ENCODE measurements around the gene ADAM23.
A peak's percentile ranks its signal among the peaks of the same experiment; 100 is the strongest.

The ADAM23 gene

GRCh38 chr2:206614811-206615210, 171.5 kb downstream of the ADAM23 start:
- Histone ChIP-seq H3K27me3 (ENCODE audit: low read depth, low read length) (no peaks in the 10 kb centered on the region), H3K36me3 (ENCODE audit: control insufficient read depth in 1 of 2, insufficient read depth in 2 of 2, low read length in 2 of 2) (no peaks in the 10 kb centered on the region), H3K27ac (ENCODE audit: low read length) (no peak overlapping the region), H3K9me3 (ENCODE audit: control insufficient read depth in 1 of 2, low read length in 2 of 2) (no peaks in the 10 kb centered on the region), H3K4me3 (ENCODE audit: low read depth in 1 of 2, low read length in 2 of 2) (no peak overlapping the region), H3K4me1 (ENCODE audit: control insufficient read depth in 1 of 2, insufficient read depth in 2 of 2, low read length in 2 of 2) (no peaks in the 10 kb centered on the region)

GRCh38 chr2:206615417-206616089, 172.2 kb downstream of the ADAM23 start:
- no peaks in the 10 kb centered on the region for H3K27me3 ChIP-seq (ENCODE audit: low read depth, low read length)
- no peaks in the 10 kb centered on the region for H3K36me3 ChIP-seq (ENCODE audit: control insufficient read depth in 1 of 2, insufficient read depth in 2 of 2, low read length in 2 of 2)
- no peak overlapping the region for H3K4me3 ChIP-seq (ENCODE audit: low read depth in 1 of 2, low read length in 2 of 2)
- H3K4me1 ChIP-seq (ENCODE audit: control insufficient read depth in 1 of 2, insufficient read depth in 2 of 2, low read length in 2 of 2), result no peaks in the 10 kb centered on the region
- H3K27ac ChIP-seq (ENCODE audit: low read length), result no peak overlapping the region
- H3K9me3 ChIP-seq (ENCODE audit: control insufficient read depth in 1 of 2, low read length in 2 of 2), result no peaks in the 10 kb centered on the region

GRCh38 chr2:206616151-206616550, 172.8 kb downstream of the ADAM23 start:
- no peak overlapping the region for H3K4me3 ChIP-seq (ENCODE audit: low read depth in 1 of 2, low read length in 2 of 2)
- no peak overlapping the region for H3K27ac ChIP-seq (ENCODE audit: low read length)
- no peaks in the 10 kb centered on the region for H3K9me3 ChIP-seq (ENCODE audit: control insufficient read depth in 1 of 2, low read length in 2 of 2)
- H3K4me1 ChIP-seq (ENCODE audit: control insufficient read depth in 1 of 2, insufficient read depth in 2 of 2, low read length in 2 of 2), result no peaks in the 10 kb centered on the region
- no peaks in the 10 kb centered on the region for H3K27me3 ChIP-seq (ENCODE audit: low read depth, low read length)
- no peaks in the 10 kb centered on the region for H3K36me3 ChIP-seq (ENCODE audit: control insufficient read depth in 1 of 2, insufficient read depth in 2 of 2, low read length in 2 of 2)

DNA sequence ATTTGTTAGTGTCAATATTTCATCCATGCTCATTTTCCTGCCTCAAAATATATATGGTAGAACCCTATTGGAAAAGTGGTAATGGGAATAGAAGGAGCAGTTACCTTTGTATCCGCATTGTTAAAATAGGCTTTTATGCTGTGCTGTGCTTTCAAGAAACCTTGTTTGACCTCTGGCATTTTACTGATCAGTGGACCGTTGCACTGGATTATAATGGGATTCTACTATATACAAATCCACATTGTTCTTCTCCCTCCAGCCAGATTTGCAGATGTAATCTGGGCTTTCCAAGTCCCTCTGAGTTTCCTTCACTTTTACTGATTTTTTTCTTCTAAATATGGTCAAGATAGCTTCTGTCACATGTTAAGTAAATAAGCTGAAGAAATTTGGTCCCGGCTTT, 175.7 kb downstream of the ADAM23 start:
- no peaks in the 10 kb centered on the region for H3K27me3 ChIP-seq (ENCODE audit: low read depth, low read length)
- H3K9me3 ChIP-seq (ENCODE audit: control insufficient read depth in 1 of 2, low read length in 2 of 2), result no peaks in the 10 kb centered on the region
- no peak overlapping the region for H3K4me3 ChIP-seq (ENCODE audit: low read depth in 1 of 2, low read length in 2 of 2)
- H3K27ac ChIP-seq (ENCODE audit: low read length), result no peak overlapping the region
- H3K36me3 ChIP-seq (ENCODE audit: control insufficient read depth in 1 of 2, insufficient read depth in 2 of 2, low read length in 2 of 2), result no peaks in the 10 kb centered on the region
- no peaks in the 10 kb centered on the region for H3K4me1 ChIP-seq (ENCODE audit: control insufficient read depth in 1 of 2, insufficient read depth in 2 of 2, low read length in 2 of 2)

GRCh38 chr2:206626108-206626507, 182.8 kb downstream of the ADAM23 start:
- H3K4me3 ChIP-seq (ENCODE audit: low read depth in 1 of 2, low read length in 2 of 2), result no peak overlapping the region
- no peaks in the 10 kb centered on the region for H3K9me3 ChIP-seq (ENCODE audit: control insufficient read depth in 1 of 2, low read length in 2 of 2)
- no peak overlapping the region for H3K27ac ChIP-seq (ENCODE audit: low read length)
- H3K4me1 ChIP-seq (ENCODE audit: control insufficient read depth in 1 of 2, insufficient read depth in 2 of 2, low read length in 2 of 2), result no peaks in the 10 kb centered on the region
- H3K27me3 ChIP-seq (ENCODE audit: low read depth, low read length), result no peaks in the 10 kb centered on the region
- no peaks in the 10 kb centered on the region for H3K36me3 ChIP-seq (ENCODE audit: control insufficient read depth in 1 of 2, insufficient read depth in 2 of 2, low read length in 2 of 2)

DNA sequence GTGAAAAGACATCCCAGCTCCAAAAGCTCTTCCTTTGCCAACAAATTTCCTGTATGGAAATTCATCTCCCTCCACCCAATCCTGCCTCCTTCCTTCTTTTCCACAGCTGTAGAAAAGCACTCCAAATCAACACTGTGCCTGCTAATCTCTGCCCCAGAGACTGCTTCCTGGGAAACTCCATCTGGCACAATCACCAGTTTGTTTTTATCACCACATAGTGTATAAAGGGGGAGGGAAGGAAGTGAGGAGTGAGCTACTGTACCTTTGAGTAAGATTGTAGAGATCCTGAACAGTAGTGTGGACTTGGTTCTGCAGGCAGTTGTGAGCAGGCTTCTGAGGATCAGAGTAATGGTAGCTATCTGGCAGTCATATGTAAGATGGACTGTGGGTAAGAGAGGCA, 184.3 kb downstream of the ADAM23 start:
- Histone ChIP-seq H3K9me3 (ENCODE audit: control insufficient read depth in 1 of 2, low read length in 2 of 2) (no peaks in the 10 kb centered on the region), H3K27me3 (ENCODE audit: low read depth, low read length) (no peaks in the 10 kb centered on the region), H3K36me3 (ENCODE audit: control insufficient read depth in 1 of 2, insufficient read depth in 2 of 2, low read length in 2 of 2) (no peaks in the 10 kb centered on the region), H3K4me3 (ENCODE audit: low read depth in 1 of 2, low read length in 2 of 2) (no peak overlapping the region), H3K4me1 (ENCODE audit: control insufficient read depth in 1 of 2, insufficient read depth in 2 of 2, low read length in 2 of 2) (no peaks in the 10 kb centered on the region), H3K27ac (ENCODE audit: low read length) (no peak overlapping the region)

GRCh38 chr2:206631340-206631739, 188.0 kb downstream of the ADAM23 start:
- H3K4me1 ChIP-seq (ENCODE audit: control insufficient read depth in 1 of 2, insufficient read depth in 2 of 2, low read length in 2 of 2), result no peaks in the 10 kb centered on the region
- no peak overlapping the region for H3K27ac ChIP-seq (ENCODE audit: low read length)
- H3K36me3 ChIP-seq (ENCODE audit: control insufficient read depth in 1 of 2, insufficient read depth in 2 of 2, low read length in 2 of 2), result no peaks in the 10 kb centered on the region
- H3K27me3 ChIP-seq (ENCODE audit: low read depth, low read length), result no peaks in the 10 kb centered on the region
- H3K4me3 ChIP-seq (ENCODE audit: low read depth in 1 of 2, low read length in 2 of 2), result no peak overlapping the region
- no peaks in the 10 kb centered on the region for H3K9me3 ChIP-seq (ENCODE audit: control insufficient read depth in 1 of 2, low read length in 2 of 2)

- H3K36me3 ChIP-seq (ENCODE audit: control insufficient read depth in 1 of 2, insufficient read depth in 2 of 2, low read length in 2 of 2), result no peaks in the 10 kb centered on the region
- no peak overlapping the region for H3K27ac ChIP-seq (ENCODE audit: low read length)
- no peaks in the 10 kb centered on the region for H3K9me3 ChIP-seq (ENCODE audit: control insufficient read depth in 1 of 2, low read length in 2 of 2)
- no peak overlapping the region for H3K4me3 ChIP-seq (ENCODE audit: low read depth in 1 of 2, low read length in 2 of 2)
- H3K27me3 ChIP-seq (ENCODE audit: low read depth, low read length), result no peaks in the 10 kb centered on the region
- no peaks in the 10 kb centered on the region for H3K4me1 ChIP-seq (ENCODE audit: control insufficient read depth in 1 of 2, insufficient read depth in 2 of 2, low read length in 2 of 2)
Observed at GRCh38 chr2:206635015-206635414, 191.7 kb downstream of the ADAM23 start.

GRCh38 chr2:206639636-206640035, 196.3 kb downstream of the ADAM23 start:
- Histone ChIP-seq H3K4me3 (ENCODE audit: low read depth in 1 of 2, low read length in 2 of 2) (no peak overlapping the region), H3K27ac (ENCODE audit: low read length) (no peak overlapping the region), H3K9me3 (ENCODE audit: control insufficient read depth in 1 of 2, low read length in 2 of 2) (no peaks in the 10 kb centered on the region), H3K4me1 (ENCODE audit: control insufficient read depth in 1 of 2, insufficient read depth in 2 of 2, low read length in 2 of 2) (no peaks in the 10 kb centered on the region), H3K27me3 (ENCODE audit: low read depth, low read length) (peaks cover 10% of the 10 kb centered on the region), H3K36me3 (ENCODE audit: control insufficient read depth in 1 of 2, insufficient read depth in 2 of 2, low read length in 2 of 2) (no peaks in the 10 kb centered on the region)

DNA sequence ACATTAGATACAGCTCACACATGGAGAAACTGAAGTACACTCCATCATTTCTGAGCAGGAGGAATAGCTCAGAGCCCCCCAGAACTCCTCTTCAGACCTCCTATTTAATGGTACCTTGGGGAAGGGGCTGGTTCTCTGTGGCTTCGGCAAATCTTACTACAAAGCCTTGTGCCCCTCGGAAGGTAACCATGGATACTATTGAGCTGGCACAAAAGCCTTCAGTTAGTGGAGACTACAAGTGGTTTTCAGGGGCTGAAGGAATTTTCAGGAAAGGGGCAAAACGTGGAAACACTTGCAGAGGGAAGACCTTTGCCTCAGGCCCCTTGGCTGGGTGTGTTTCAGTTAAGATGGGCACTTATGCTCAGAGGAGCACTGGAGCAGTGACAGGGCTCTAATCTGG, 197.9 kb downstream of the ADAM23 start:
- peaks cover 10% of the 10 kb centered on the region for H3K27me3 ChIP-seq (ENCODE audit: low read depth, low read length)
- H3K36me3 ChIP-seq (ENCODE audit: control insufficient read depth in 1 of 2, insufficient read depth in 2 of 2, low read length in 2 of 2), result no peaks in the 10 kb centered on the region
- H3K4me1 ChIP-seq (ENCODE audit: control insufficient read depth in 1 of 2, insufficient read depth in 2 of 2, low read length in 2 of 2), result no peaks in the 10 kb centered on the region

DNA sequence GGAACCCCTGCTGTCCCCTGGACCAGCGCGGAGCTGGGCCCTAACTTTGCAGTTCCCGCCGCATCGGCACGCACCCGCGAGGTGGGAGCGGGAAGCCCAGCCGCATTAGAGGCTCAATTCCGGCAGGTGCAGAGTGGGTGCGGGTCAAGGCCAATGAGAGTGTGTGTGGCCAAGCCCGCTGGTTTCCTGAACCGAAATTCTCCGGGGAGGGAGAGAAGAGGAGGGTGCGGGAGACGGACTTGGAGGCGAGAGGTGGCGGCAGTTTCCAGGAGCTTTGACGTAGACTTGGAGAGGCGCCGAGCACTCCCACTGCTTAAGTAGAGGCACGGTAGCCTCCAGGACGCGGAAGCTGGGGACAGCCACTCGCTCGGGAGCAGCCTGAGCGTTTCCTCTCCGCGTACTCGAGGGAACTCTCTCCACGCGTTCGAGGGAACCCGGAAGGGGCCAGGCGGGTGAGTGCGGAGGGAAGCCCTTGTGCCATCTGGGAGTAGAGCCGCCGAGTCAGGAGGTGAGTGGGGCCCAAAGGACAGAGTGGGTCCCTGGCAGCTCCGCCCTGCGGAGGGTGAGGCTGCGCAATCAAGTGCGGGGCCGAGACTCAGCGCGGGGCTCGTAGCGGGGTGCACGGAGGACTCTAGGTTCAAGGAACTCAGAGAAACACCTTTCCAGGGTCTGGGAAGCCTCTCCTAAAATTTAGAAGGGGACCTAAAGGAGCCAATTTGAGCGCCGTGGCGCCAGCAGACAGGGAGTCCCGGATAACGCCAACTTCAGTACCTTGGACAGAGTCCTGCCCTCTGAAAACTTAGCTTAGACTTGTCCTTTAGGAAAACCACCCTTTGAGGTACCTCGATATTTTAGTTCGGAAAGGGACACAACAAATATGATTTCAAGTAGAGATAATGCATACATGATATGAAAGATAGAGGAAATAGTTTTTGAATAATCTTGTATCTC, 199.0 kb downstream of the ADAM23 start, which contains the start of gene FAM237A:
FAM237A (plus strand) TSS at position 413 of the 951 bp plus-strand sequence. CDS start 1,750 bp downstream, outside the sequence.
- Histone ChIP-seq H3K4me1 (ENCODE audit: control insufficient read depth in 1 of 2, insufficient read depth in 2 of 2, low read length in 2 of 2) (no peaks in the 10 kb centered on the region), H3K36me3 (ENCODE audit: control insufficient read depth in 1 of 2, insufficient read depth in 2 of 2, low read length in 2 of 2) (no peaks in the 10 kb centered on the region), H3K9me3 (ENCODE audit: control insufficient read depth in 1 of 2, low read length in 2 of 2) (no peaks in the 10 kb centered on the region), H3K27ac (ENCODE audit: low read length) (no peak within 1 kb of the TSS), H3K27me3 (ENCODE audit: low read depth, low read length) (peaks cover 10% of the 10 kb centered on the region), H3K4me3 (ENCODE audit: low read depth in 1 of 2, low read length in 2 of 2) (peak within 1 kb of the TSS in 1 of 2 donors; percentile 13)

More for the DNA sequence above, 197.9 kb downstream of the ADAM23 start:
- no peak overlapping the region for H3K4me3 ChIP-seq (ENCODE audit: low read depth in 1 of 2, low read length in 2 of 2)
- H3K9me3 ChIP-seq (ENCODE audit: control insufficient read depth in 1 of 2, low read length in 2 of 2), result no peaks in the 10 kb centered on the region
- no peak overlapping the region for H3K27ac ChIP-seq (ENCODE audit: low read length)

All from muscle layer of duodenum (tissue), 2 donors.